GM12874 (cell line): Measurements from ENCODE around the gene HLA-DQB1.
A peak's percentile ranks its signal among the peaks of the same experiment; 100 is the strongest.

ENCODE experiments used
- TF ChIP-seq, protein P1 (sequence below): IDR thresholded peaks from 2 replicates; pipeline ENCODE4 v1.5.1; 2011; ENCODE audit warnings: low read depth, mild to moderate bottlenecking, control low read depth, low read length, moderate library complexity; ENCODE audit not compliant: insufficient read depth

The HLA-DQB1 gene

DNA sequence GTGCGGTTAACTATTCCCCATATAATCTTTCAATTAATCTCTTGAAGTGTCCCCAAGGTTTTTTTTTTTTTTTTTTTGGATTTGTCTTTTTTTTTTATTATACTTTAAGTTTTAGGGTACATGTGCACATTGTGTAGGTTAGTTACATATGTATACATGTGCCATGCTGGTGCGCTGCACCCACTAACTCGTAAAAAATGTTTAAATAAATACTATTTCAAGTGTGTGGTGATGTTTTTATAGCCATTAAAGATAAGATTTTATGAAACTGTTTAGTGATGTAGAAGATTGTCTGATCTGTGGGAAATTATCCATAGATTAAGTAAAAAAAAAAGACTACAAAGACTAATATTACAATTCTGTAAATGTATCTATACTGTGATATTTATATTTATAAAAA is 41.9 kb downstream of the HLA-DQB1 start:
- TF ChIP-seq, protein P1, sequence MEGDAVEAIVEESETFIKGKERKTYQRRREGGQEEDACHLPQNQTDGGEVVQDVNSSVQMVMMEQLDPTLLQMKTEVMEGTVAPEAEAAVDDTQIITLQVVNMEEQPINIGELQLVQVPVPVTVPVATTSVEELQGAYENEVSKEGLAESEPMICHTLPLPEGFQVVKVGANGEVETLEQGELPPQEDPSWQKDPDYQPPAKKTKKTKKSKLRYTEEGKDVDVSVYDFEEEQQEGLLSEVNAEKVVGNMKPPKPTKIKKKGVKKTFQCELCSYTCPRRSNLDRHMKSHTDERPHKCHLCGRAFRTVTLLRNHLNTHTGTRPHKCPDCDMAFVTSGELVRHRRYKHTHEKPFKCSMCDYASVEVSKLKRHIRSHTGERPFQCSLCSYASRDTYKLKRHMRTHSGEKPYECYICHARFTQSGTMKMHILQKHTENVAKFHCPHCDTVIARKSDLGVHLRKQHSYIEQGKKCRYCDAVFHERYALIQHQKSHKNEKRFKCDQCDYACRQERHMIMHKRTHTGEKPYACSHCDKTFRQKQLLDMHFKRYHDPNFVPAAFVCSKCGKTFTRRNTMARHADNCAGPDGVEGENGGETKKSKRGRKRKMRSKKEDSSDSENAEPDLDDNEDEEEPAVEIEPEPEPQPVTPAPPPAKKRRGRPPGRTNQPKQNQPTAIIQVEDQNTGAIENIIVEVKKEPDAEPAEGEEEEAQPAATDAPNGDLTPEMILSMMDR = no peak

DNA sequence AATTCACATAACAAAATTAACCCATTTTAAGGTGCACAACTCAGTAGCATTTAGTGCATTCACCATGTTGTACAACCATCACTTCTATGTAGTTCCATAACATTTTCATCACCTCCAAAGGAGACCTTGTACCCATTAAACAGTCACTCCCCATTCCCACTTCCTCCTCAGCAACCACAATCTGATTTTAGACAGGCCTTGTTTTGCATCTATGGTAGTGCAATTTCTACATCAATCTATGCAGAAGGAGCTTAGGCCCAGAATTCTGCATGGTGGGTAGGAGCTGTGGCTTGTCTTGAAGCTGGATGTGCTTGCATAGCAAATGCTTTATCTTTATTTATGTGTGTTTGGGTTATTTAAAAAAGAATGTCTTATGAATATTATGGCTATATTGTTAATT is 42.8 kb downstream of the HLA-DQB1 start:
- TF ChIP-seq, protein P1 = no peak

DNA sequence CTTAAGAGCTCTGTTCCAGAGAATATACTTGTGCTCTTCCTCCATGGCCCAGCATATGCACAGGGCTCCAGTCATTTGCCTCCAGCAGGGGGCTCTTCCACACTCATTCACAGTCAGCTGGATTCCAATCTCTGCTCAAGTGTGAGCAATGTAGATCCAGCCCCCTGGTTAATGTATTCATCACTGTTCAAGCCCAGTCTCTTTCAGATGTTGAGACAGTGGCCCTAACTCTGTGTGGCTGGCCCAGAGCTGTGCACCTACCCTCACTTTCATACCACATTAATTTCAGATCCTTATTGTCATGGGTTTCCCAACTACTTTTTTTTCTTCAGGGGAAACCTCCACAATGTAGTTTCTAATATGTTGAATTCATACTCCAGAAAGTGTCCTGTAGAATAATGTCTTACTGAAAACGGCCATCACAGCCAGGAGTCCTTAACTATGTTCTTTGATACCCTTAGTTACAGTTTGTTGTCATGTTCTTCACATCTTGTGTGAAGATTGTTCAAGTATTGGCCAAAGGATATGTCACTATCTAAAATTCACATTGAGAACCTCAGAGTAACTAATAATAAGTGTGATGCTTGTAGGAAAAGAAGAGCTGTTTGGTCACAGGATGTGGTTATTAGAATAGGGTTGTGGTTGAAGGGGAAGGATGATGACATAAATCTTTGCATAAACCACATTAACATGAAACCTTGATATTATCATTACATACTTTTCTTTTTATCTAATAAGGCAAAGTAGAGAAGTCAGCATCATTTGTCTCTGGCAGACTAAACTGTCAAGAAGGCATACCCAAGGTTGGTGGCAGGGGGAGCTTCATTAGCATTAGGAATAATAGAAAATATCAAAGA is 43.7 kb downstream of the HLA-DQB1 start:
- TF ChIP-seq, protein P1 = peak; percentile 73

DNA sequence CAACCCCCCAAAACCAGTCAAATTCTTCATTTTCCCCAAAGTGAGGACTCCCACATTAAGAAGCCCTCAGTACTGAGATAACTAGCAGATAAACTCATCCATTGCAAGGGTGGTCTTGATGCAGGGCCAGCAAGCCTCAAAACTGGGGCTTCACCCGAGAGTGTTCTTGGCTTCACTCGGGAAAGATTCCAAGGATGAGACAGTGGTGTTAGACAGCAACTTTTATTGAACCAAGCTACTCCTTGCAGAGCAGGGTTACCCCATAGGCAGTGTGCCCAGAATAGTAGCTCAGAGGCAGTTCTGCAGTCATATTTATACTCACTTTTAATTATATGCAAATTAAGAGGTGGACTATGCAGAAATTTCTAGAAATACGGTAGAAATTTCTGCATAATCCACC is 45.1 kb downstream of the HLA-DQB1 start:
- TF ChIP-seq, protein P1 = no peak

DNA sequence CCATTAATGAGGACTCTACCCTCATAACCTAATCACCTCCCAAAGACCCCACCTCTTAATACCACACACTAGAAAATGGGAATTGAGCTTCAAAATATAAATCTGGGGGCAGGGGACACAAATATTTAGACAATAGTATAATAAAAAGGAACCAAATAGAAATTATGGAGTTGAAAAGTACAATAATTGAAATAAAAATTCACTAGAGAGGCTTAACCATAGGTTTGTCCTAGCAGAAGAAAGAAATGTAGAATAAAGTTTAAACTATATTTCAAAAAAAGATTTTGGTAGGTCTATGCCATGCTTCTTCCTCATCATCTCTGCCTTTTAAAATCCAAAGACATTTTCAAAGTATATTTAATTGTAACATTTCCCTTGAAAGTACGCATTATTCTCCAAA is 48.7 kb downstream of the HLA-DQB1 start:
- TF ChIP-seq, protein P1 = no peak

DNA sequence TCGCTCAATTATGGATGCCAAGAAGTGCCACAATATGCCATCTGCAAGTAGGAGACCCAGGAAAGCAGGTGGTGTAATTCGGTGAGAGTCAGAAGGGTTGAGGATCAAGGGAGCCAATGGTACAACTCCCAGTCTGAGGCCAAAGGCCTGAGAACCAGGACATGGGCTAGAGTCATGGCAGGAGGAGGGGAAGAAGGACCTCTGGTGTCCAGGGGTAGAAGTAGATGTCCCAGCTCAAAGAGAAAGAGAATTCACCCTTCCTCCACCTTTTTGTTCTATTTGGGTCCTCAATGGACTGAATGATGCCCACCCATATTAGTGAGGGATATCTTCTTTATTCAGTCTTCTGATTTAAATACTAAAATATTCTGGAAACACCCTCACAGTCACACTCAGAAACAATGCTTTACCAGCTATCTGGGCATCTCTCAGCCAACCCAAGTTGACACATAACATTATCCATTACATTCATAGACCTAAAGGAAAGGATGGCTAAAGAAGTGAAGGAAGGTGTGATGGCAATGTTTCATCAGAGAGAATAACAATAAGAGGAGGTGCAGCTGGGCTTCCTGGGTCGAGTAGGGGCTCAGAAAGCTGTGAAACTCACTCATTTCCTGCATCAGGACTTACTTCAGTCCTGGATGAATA is 50.4 kb downstream of the HLA-DQB1 start:
- TF ChIP-seq, protein P1 = no peak

DNA sequence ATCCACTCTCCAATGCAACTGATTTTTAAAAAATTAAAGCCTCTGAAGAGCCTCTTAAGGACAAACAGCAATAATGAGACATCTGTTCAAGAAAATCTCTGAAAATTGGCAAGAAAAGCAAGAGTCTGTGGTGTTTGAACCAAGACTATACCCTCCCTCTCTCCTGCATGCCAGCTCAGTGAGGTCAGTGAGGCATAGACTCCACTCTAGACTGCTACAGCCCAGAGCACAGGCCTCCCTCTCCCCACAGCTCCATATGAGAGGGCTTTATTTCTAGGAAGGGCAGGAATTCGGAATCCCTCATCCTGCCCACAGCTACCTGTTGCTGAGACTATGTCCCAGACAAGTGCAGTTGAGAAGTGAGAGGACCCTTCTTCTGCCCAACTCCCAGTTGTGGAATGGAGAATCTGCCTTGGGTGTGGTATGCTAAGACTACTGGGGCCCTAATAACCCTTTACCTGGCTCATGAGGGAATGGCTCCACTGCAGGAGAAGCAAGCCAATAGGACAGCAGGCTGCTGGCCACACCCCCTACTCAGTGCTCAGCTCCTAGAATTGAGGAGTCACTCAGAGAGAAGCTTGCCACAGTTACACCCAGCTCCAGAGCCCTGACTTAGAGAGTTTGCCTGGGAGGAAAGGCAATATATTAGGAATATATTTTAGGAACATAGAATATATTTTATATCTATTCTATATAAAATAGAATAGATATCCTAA is 51.9 kb downstream of the HLA-DQB1 start:
- TF ChIP-seq, protein P1 = no peak
